Glomerular visceral epithelial cell (primary cell): Measurements from ENCODE around the gene ATXN2.

Experiments
- DNase-seq: peaks from one replicate; pipeline ENCODE4 v3.0.0-alpha.2; 2016; ENCODE audit errors: extremely low spot score

ATXN2 gene

DNA sequence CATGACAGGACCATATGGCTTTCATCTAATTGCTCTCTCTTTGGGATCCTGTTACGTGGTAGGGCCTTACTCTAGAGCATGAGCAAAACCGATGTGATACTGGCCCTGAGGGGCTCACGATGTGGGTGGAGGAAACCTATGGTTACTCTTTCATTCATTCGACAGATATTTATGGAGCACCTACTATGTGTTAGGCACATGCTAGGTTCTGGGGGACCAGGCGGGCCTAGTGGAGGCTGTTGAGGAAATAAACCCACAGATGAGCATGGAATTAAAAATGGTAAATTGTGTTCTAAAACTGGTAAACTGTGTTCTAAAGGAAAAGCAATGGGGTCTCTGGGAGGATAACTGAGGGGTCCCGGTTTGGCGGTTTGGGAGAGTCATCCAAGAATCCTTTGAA, 178.6 kb downstream of the ATXN2 start:
- DNase-seq = no peak

DNA sequence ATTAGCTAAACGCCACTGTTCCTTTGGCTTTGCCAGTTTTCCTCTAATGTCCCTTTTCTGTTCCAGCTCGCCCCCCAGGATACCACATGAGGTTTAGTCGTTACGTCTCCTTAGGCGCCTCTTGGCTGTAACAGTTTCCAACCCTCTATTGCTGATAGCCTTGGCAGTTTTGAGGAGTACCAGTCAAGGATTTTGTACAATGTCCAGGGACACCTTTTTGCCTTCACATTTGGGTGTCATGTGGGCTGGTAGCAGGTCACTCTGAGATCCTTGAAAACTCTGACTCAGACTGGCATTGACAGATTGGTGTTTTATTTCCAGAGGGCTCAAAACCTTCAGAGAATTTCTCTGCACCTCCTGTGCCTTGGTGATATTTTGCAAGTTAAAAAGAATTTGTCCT, 179.3 kb downstream of the ATXN2 start:
- DNase-seq = no peak

DNA sequence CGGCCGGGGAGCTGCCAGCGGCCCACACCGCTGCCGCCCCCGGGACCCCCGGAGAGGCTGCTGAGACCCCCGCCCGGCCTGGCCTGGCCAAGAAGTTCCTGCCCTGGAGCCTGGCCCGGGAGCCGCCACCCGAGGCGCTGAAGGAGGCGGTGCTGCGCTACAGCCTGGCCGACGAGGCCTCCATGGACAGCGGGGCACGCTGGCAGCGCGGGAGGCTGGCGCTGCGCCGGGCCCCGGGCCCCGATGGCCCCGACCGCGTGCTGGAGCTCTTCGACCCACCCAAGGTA, 180.6 kb downstream of the ATXN2 start:
- no peak for DNase-seq

DNA sequence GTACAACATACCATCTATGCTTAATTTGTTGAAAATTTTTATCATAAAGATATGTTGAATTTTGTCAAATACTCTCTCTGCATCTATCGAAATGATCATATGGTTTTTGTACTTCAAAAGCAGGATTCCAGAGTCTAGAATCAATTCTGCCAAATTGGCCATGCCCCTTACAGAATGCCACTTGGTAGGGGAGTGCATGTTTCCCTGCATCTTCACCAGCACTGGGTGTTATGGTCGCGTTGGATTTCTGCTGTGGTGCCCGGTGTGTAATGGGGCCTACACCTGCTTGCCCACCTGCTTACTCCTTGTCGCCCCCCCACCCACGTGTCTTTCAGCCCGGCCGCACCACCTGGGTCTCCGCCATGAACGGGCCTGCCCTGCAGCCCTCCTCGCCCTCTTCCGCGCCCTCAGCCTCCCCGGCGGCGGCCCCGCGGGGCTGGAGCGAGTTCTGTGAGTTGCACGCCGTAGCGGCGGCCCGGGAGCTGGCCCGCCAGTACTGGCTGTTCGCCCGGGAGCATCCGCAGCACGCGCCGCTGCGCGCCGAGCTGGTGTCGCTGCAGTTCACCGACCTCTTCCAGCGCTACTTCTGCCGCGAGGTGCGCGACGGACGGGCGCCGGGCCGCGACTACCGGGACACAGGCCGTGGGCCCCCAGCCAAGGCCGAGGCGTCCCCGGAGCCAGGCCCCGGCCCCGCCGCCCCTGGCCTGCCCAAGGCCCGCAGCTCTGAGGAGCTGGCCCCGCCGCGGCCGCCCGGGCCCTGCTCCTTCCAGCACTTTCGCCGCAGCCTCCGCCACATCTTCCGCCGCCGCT, 181.1 kb downstream of the ATXN2 start:
- DNase-seq = no peak

DNA sequence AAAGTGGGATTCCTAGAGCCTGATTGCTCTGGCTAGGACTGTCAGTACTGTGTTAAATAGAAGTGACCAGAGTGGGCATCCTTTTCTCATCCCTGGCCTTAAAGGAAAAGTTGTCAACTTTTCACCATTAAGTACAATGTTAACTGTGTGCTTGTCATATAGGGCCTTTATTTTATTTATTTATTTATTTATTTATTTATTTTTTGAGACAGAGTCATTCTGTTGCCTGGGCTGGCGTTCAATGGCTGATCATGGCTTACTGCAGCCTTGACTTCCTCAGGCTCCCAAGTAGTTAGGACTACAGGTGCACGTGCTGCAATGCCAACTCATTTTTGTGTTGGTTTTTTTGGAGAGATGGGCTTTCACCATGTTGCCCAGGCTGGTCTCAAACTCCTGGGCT, 181.8 kb downstream of the ATXN2 start:
- no peak for DNase-seq

DNA sequence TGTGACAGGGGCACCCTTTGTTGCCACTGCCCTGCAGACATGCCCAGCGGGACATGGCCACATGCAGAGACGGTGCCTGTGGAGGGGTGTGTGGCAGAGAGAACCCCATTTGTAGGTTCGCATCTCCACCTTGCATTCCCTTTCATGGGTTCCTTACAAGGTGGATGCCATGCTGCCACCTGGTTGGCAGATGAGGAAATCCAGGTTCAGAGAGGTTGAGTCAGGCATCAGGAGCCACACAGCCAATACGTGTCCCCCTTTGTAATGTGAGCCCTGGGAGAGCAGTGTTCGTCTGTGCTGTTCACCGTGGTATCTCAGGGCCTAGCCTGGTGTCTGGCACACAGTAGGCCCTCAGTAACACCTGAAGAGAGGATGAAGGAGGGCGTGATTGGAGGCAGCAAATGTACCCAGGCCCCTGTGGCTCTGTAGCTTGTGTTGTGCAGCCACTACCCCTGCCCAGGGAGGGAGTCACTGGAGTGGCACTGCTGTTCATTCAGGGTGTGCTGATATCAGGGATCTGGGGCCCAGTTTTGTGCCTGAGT, 184.3 kb downstream of the ATXN2 start:
- no peak for DNase-seq

DNA sequence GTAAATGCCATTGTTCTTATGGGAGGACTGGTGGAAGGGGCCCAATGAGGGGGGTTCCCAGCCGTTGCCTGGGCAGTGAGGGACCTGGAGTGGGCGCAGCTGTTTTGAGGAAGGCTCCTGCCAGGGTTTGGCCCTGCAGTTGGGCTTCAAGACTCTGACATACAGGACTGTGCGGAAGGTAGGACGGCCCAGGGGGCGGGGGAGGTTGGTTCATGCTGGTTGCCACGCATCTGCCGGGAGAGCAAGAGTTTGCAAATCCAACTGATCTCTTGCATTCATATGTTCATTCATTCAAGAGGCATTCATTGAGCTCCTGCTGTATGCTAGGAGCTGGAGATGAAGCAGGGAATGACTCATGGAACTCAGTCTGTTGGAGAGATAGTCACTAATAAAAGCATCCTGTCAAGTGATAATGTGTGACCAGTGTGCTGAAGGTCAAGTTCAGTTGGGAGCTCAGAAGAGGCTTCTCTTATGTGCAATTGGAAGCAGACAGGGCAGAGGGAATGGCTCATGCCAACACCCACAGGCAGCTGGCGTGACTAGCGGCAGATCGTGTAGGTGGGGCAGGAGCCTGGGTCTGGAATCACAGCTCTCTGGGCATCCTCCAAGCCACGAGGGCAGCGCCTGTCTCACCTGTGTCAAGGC, 185.6 kb downstream of the ATXN2 start:
- DNase-seq = peak; percentile 61

DNA sequence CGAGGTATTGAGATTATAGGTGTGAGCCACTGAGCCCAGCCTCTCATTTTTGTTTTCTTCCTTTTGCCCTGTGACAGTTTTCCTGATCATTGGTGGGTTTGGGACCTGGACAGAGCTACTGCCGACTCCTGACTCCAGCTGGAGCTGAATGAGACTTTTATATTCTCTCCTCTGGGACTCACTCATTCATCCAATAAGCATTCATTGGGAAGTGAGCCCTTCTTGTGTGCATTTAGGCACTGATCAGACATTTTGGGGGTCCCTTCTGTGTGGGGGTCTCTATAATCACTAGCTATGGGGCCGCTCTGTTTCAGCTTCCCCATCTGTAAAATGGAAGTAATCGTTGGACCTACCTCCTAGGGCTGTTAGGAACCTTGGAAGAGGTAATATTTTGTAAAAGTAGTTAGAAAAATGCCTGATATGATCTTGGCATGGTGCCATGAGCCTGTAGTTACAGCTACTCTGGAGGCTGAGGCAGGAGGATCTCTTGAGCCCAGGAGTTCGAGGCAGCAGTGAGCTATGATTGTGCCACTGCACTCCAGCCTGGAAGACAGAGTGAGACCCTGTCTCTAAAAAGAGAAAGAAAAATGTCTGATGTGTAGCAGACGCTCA, 186.2 kb downstream of the ATXN2 start:
- no peak for DNase-seq

DNA sequence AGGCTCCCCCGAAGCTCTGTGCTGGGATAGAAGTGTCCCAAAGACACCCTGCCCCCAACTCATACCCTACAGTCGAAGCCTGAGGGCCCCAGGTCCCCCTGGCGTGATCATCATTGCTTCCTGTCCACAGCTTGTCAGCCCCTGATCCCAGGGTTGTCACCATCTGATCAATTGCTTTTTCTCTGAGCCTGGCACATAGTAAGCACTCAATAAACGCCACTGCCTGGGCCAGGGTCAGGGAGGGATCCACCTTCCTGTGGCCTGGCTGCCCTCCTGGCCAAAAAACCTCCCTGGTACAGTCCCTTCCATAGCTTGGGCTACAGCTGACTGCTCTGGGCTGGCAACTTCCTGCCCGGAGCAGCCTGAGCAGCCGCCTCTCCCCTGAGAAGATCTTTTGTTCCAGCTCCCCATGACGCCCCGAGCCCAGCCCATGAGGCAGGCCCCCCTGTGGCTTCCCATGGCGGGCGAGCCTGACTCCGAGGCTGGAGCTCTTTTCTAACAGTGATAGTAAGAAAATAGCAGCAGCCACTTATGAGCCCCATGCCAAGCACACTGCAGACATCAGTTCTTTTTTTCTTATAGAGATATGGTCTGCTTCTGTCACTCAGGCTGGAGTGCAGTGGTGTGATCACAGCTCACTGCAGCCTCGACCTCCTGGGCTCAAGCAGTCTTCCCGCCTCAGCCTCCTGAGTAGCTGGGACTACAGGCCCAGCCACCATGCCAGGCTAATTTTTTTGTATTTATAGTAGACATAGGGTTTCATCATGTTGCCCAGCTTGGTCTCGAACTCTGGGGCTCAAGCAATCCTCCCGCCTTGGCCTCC, 186.9 kb downstream of the ATXN2 start:
- peak; percentile 63 for DNase-seq

DNA sequence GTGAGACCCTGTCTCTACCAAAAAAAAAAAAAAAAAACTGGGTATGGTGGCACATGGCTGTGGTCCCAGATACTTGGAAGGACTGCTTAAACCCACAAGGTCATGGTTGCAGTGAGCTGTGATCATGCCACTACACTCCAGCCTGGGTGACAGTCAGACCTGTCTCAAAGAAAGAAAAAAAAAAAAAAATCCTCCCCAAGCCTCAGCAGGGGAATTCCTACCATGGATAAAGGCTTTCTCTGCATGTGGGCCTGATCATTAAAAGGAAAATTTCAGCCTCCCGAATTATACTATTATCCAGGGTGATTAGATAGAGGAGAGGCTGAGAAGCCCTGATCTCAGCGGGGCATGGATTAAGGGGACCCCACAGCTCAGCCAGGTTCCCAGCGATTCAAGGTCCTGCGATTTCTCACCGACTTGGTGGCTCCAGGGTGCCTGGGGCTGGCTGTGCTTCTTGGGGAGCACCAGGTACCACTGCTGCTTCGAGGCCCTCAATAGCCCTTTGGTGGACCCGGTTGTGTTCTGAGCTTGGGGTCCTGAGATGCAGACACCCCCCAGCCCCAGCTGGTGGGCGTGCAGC, 187.8 kb downstream of the ATXN2 start:
- no peak for DNase-seq

DNA sequence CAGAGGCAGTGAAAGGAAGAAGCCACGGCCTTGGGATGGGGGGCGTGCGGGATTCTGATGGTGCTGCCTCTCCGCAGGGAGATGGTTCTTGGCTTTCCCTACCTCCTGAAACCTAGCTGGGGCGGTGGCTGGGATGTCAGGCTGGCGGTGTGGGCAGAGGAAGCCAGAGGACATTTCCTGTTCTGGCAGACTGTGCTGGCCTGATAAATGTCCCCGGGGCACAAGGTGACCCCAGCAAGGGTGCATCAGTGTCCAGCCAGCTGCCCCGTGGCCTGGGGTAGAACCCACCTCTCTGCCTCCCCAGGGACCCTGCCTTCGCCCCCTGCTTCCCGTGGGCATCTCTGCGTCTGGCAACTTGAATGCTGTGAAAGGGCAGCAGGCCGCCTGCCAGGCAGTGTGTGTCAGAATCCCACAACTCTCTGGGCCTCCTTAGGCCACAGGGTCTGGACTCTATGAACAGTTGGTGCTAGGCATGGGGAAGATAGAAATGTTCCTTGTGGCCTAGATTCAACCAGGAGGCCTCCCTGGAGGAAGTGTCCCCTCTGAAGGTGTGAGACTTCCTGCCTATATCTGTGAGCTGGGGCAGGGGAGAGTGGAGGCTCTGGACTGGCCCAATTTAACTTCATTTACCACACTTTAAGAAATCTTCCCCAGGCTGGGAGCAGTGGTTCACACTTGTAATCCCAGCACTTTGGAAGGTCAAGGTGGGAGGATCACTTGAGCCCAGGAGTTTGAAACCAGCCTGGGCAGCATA, 188.5 kb downstream of the ATXN2 start:
- DNase-seq = peak; percentile 46

DNA sequence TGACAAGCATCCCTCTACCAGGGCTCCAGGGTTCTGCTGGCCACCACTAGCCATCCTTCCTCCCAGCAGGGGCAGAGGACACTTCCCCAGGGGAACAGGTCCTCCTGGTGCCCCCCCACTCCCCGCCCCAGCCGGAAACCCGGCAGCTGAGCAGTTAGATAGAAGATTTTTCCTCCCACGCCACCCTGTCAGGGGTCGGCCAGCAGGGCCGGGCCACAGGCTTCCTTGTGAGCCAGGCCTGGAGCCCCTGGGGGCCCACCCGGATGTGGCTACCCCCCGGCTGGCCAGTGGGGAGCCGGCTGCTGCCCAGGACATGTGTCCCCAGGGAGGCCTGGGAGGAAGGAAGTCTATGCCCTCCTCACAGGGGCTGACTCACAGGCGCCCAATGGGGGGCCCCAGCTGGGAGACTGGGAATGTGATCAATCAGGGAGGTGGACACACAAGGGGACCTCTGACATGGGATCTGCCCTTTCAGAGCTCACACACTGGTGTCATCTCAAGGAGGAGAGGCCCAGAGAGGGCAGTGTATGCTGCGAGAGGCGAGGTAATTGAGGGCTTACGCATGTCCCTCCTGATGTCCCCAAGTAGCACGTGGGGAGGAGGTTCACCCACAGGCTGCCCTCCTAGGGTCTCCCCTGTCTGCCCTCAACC, 189.2 kb downstream of the ATXN2 start:
- peak; percentile 86 for DNase-seq

DNA sequence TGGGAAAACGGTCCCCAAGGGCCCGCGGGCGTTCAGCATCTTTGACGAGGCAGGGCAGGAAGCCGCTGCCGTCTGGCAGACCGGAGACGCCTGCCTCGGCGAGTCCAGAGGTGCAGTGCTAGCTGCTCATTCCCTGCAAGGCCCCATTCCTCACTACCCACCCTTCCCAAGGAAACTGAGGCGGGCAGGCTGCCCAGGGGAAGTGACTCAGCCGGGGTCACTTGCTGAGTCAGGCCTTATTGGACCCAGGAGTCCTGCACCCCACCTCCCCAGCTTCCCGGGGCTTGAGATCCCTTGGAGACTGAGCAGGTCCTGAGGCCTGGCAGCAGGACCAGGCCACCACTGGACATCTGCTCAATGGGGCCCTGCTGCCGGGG, 189.7 kb downstream of the ATXN2 start:
- peak; percentile 18 for DNase-seq

DNA sequence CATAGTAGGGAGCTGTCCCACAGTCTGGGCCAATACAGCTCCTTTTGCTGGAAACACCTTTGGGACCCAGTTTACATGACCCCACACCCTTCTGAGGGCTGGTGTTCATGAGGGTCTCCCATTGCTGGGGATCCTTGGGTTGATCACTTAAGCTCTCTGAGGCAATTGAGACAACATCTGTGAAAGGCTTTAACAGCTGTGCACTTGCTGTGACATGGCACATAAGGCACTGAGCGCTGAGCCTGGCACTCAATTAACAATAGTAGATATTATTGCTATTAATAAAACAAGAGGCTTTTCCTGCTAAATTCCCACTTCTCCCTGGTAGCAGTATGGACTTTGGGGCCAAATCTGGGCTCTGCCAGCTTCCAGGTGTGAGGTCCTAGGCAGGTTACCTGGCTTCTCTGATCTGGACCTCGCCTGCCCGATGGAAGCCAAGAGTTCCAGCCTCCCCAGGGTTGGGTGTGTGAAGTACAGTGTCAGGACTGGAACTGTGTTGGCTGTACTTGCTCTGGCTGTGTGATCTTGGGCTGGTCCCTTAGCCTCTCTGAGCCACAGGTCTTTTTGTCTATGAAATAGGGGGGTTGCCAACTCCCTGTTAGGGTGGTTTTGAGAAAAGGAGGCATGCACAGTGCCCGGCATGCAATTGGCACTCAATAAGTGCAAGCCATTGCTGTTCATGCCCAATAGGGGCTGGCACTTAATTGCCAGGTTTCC, 190.3 kb downstream of the ATXN2 start:
- DNase-seq = no peak

DNA sequence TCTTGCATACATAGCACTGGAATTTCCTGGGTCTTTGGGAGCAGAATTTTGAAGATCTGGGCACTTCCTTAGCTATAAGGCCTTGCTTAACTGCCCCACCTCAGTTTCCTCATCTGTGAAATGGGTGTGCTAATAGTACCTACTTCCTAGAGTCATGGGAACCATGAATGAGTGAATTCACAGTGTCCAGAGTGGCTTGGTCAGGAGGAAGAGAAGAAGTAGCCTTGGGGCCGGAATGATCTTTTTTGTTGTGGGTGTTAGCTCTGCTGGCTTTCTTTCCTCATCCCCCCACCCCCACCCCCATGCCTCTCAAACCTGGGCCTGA, 191.0 kb downstream of the ATXN2 start:
- DNase-seq = no peak

DNA sequence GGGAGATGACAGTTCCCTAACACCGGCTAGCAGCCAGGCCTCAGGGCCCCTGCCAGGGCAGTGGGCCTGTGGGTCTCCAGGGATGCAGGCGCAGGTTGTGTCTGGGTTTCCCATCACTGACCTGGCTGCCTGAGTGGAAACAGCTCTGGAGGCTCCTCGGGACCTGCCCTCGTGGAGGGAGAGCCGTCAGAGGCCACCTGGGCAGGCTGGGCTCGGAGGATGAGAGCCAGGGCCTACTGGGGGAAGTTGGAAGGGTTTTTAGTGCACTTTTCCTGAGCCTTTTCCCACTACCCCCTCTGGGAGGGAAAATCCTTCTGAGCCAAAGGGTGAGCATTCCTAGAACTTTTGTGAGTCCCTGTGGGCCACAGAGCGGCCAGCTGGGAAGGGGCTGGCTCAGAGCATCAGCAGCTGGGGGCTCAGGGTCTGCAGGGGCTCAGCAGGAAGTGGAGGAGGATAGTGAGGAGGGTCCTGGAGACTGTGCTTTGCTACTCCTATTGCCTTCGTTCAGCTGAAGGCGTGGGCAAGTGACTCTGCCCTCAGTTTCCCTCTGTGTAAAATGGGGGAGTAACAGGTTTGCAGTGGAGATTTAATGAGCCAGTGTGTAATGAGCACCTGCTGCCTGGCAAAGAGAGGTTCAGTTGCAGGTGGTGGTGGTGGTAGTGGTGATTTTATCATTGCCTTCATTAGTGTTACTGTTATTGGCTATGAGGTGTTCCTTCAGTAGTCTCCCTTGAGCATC, 191.6 kb downstream of the ATXN2 start:
- peak; percentile 13 for DNase-seq

DNA sequence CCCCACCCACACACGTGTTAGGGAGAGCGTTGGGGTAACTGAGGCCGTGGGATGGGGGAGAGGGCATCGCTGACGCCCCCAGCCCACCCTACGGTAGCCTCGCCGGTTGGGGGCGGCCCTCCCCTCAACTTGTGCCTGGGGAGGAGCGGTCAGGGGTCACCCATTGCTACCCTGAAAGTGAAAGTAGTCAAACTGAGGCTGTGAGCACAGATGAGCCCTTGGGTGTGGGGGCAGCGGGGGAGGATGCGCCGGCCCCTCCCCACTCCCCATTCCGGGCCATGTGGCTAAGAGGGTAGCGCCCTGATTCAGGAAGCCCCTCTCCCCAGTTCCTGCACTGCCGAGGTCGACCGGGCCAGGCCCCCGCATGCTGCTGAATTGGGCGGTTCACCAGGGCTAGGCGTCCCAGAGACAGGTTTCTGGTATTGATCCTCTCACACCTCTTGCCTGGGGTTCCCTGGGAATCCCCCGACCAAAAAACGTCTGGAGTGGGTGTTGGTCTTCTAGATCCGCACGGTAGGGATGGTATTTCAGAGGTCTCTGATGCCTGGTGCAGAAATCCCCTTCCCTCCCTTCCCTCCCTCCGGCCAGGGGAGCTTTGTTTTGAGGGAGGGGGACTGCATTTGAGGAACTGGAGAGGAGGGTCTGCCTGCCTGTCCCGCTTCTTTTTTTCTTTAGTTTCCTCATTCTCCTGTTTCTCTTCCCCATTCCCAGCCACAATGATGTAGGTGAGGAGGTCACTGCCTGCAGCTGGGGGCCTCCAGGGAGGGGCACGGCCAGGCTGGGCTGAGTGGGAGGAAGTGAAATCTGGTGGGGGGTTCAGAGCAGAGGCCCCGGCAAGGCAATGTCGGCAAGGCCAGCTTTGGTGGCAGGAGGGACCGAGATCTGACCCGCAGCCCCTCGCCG, 192.4 kb downstream of the ATXN2 start:
- no peak for DNase-seq

DNA sequence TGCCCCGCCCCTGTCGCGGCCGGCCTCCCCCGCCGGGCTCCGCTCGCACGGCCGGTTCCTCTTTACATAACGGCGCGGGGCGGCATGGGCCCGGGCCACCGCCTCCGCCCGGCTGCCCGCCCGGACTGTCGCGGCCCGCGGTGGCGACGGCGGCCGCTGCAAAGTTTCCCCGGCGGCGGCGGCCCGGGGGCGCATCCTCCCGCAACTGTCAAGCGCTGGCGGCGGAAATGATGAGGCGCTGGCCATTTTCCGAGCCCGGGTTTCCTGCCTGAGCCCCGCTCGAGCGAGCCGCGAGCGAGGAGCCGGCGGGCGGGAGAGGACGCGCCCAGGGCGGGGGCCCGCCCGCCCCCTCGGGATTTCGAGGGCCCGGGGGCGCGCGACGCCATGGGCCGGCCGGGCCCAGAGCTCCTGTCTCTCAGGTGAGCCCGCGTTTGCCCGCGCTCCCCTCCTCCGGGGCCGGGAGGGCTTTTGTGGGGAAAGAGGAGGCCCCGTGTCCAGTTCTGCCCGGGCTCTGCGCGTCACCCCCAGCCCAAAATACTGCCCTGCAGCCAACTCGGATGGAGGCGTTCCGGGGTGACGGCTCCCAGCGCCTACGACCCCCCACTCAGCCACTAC, 193.1 kb downstream of the ATXN2 start, which contains the start of gene SH2B3:
Gene SH2B3, plus strand, starts transcription at position 65 of the 615 bp plus-strand sequence. CDS start 12,223 bp downstream, outside the sequence.
- no peak for DNase-seq
